ENCODE measurements around the gene CASR. TPM values are rescaled to one million over a fixed set of nuclear protein-coding genes. Genes with fewer than 3 reads are reported as not detected.

Gene CASR
- total and polyA plus RNA-seq, 2 of the 4 experiments (the other 2 are of a cell fraction), result not detected

DNA sequence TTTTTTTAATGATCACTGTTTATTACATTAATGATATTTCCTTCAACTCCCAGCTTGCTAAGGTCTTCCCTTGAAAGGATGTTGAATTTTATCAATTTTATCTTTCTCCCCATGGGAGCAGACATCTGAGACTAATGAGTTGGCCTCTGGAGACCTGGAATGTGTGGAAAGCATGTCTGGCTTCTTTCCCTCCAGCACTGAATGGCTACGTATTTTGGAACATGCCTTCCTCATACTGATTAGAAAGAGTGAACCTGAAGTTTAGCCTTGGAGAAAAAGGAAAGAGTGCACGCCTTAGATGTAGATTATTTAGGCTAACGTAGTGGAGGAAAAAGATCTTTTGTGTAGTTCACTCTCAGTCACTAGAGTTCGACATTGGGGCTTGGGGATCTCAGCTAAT lies 25.1 kb downstream of the CASR start:
- in situ Hi-C loops (cut with MboI; ENCODE audit: low sequenced_read_pairs), result no loop called here
- Histone ChIP-seq H3K79me1 (ENCODE audit: low read depth in 1 of 2, low read length in 2 of 2) (no peaks in the 10 kb centered on the region), H2AK9ac (replicated peaks; ENCODE audit: low read depth, low read length, poor library complexity) (no peak overlapping the region), H3K27ac (ENCODE audit: insufficient read depth, low read length) (no peak overlapping the region), H3K36me3 (ENCODE audit: control insufficient read depth, insufficient read depth, low read length) (no peaks in the 10 kb centered on the region), H3K4me2 (ENCODE audit: low read depth, low read length) (no peak overlapping the region), H4K5ac (ENCODE audit: low read depth, low read length) (no peak overlapping the region), H3K9ac (ENCODE audit: low read depth, low read length) (no peak overlapping the region), H3K4me1 (ENCODE audit: control insufficient read depth, insufficient read depth, low read length) (no peaks in the 10 kb centered on the region), H3K23ac (ENCODE audit: low read depth, low read length) (no peak overlapping the region), H3K4me3 (ENCODE audit: insufficient read depth, low read depth, low read length) (no peak overlapping the region), H2BK120ac (ENCODE audit: low read depth, low read length) (no peak overlapping the region), H3K27me3 (ENCODE audit: control insufficient read depth, insufficient read depth, low read length) (no peaks in the 10 kb centered on the region), H2BK15ac (ENCODE audit: low read depth, low read length) (no peak overlapping the region), H4K20me1 (ENCODE audit: insufficient read depth, low read length) (no peaks in the 10 kb centered on the region), H2AFZ (replicated peaks; ENCODE audit: low read length, poor library complexity) (no peak overlapping the region), H3K9me3 (ENCODE audit: control insufficient read depth, insufficient read depth, low read length) (no peaks in the 10 kb centered on the region), H3K4ac (ENCODE audit: low read depth, low read length) (no peak overlapping the region), H3K14ac (replicated peaks; ENCODE audit: low read depth, low read length) (no peak overlapping the region), H3K56ac (ENCODE audit: extremely low read depth, insufficient read depth, low read length) (no peak overlapping the region), H3K18ac (ENCODE audit: low read depth, low read length) (no peak overlapping the region), H3K9me1 (ENCODE audit: insufficient read depth, low read length) (no peaks in the 10 kb centered on the region), H4K8ac (ENCODE audit: low read depth in 2 of 2, low read length in 2 of 2) (no peak overlapping the region), H2BK20ac (ENCODE audit: low read depth, low read length) (no peak overlapping the region), H2AK5ac (ENCODE audit: low read depth, low read length) (no peak overlapping the region), H4K91ac (ENCODE audit: insufficient read depth, low read depth, low read length) (no peak overlapping the region), H2BK5ac (ENCODE audit: low read depth, low read length, poor library complexity, severe bottlenecking) (no peak overlapping the region)
- no CpG with 5 or more reads among the region's 4 CpGs for WGBS, 2 experiments (ENCODE audit: extremely low coverage in 2 of 2, insufficient read length in 1 of 2)
- ChIA-PET CTCF (no interaction called here), POLR2A (ENCODE audit: unreplicated experiment) (no interaction called here)
- dilution Hi-C loops (cut with HindIII; ENCODE audit: low sequenced_read_pairs, unreplicated experiment), result no loop called here
- ATAC-seq (ENCODE audit: low read depth) (no peak), DNase-seq (no peak)
- intact Hi-C loops (cut with micrococcal nuclease), result no loop called here
- no TSS peak for BruUV-seq (replicated peaks)
- TF ChIP-seq MAZ (IDR thresholded peaks at IDR 0.05; ENCODE audit: borderline replicate concordance, low read depth, low read length) (no peak), BHLHE40 (IDR thresholded peaks at IDR 0.05; ENCODE audit: low read depth, low read length) (no peak), RAD21 (IDR thresholded peaks at IDR 0.05; ENCODE audit: low read length) (no peak), SMC3 (IDR thresholded peaks at IDR 0.05; ENCODE audit: low read depth, low read length) (no peak), CHD1 (IDR thresholded peaks at IDR 0.05; ENCODE audit: low read depth, low read length) (no peak), CEBPB (IDR thresholded peaks at IDR 0.05; ENCODE audit: low read depth, low read length) (no peak), MAFK (IDR thresholded peaks at IDR 0.05; ENCODE audit: low read depth, low read length) (no peak), RCOR1 (IDR thresholded peaks at IDR 0.05; ENCODE audit: insufficient replicate concordance, low read length) (no peak), NFE2L2 (IDR thresholded peaks at IDR 0.05; ENCODE audit: low read depth, low read length) (no peak), MXI1 (IDR thresholded peaks at IDR 0.05; ENCODE audit: borderline replicate concordance, low read depth, low read length) (no peak), FOS (IDR thresholded peaks at IDR 0.05; ENCODE audit: low read depth, low read length) (no peak), RFX5 (IDR thresholded peaks at IDR 0.05; ENCODE audit: low read depth, low read length) (no peak)
- TF ChIP-seq, protein P1, sequence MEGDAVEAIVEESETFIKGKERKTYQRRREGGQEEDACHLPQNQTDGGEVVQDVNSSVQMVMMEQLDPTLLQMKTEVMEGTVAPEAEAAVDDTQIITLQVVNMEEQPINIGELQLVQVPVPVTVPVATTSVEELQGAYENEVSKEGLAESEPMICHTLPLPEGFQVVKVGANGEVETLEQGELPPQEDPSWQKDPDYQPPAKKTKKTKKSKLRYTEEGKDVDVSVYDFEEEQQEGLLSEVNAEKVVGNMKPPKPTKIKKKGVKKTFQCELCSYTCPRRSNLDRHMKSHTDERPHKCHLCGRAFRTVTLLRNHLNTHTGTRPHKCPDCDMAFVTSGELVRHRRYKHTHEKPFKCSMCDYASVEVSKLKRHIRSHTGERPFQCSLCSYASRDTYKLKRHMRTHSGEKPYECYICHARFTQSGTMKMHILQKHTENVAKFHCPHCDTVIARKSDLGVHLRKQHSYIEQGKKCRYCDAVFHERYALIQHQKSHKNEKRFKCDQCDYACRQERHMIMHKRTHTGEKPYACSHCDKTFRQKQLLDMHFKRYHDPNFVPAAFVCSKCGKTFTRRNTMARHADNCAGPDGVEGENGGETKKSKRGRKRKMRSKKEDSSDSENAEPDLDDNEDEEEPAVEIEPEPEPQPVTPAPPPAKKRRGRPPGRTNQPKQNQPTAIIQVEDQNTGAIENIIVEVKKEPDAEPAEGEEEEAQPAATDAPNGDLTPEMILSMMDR (conservative IDR thresholded peaks at IDR 0.05; ENCODE audit: low read depth, low read length), result no peak

Measured in IMR-90 (cell line).